ENCODE measurements around the gene SLC38A2.

DNA sequence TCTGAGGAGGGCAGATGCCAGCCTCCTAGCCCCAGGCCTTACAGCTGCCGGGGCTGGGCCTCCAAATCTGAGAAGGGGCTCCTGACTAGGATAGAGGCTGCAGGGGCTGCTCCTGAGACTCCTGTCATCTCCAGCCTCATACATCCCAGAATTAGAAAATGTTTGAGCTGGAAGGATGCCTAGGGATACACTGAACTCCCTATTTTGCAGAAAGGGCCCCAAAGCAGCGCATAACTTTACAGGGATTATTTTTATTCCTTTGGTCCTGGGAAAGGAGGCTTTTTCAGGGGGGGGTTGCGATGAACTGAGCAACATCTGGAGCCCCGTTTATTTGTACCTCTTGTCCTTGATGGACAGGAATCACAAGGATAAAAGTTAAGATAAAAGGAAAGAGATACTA, 35.9 kb upstream of the SLC38A2 start:
- TF ChIP-seq TAF1 (IDR thresholded peaks at IDR 0.05; ENCODE audit: borderline replicate concordance, low read depth, low read length) (no peak), POLR2A (IDR thresholded peaks at IDR 0.05; ENCODE audit: low read depth, low read length) (no peak)
